Measurements from ENCODE around the gene CHD6.

GRCh38 chr20:41559658-41560057, 58.5 kb downstream of the CHD6 start:
- TF ChIP-seq, protein P1, sequence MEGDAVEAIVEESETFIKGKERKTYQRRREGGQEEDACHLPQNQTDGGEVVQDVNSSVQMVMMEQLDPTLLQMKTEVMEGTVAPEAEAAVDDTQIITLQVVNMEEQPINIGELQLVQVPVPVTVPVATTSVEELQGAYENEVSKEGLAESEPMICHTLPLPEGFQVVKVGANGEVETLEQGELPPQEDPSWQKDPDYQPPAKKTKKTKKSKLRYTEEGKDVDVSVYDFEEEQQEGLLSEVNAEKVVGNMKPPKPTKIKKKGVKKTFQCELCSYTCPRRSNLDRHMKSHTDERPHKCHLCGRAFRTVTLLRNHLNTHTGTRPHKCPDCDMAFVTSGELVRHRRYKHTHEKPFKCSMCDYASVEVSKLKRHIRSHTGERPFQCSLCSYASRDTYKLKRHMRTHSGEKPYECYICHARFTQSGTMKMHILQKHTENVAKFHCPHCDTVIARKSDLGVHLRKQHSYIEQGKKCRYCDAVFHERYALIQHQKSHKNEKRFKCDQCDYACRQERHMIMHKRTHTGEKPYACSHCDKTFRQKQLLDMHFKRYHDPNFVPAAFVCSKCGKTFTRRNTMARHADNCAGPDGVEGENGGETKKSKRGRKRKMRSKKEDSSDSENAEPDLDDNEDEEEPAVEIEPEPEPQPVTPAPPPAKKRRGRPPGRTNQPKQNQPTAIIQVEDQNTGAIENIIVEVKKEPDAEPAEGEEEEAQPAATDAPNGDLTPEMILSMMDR (IDR thresholded peaks at IDR 0.05): no peak
- no peak for TF ChIP-seq POLR2A (IDR thresholded peaks at IDR 0.05)
- TF ChIP-seq POLR2AphosphoS5 (IDR thresholded peaks at IDR 0.05): no peak

All from prostate gland (tissue), 2 donors.